HG03521 (cell line): ENCODE results near the gene NLRP6.
"Not testable (repeated sequence)": the region's sequence is repeated elsewhere in the genome, so short reads cannot be mapped to it uniquely, and the experiment has no call there.

Experiments used
- ATAC-seq: cut with Tn5 transposase; IDR thresholded peaks from one replicate; pipeline ENCODE4 v1.9.1; 2021; ENCODE audit warnings: mild to moderate bottlenecking, moderate library complexity; ENCODE audit not compliant: unreplicated experiment

NLRP6 gene

DNA sequence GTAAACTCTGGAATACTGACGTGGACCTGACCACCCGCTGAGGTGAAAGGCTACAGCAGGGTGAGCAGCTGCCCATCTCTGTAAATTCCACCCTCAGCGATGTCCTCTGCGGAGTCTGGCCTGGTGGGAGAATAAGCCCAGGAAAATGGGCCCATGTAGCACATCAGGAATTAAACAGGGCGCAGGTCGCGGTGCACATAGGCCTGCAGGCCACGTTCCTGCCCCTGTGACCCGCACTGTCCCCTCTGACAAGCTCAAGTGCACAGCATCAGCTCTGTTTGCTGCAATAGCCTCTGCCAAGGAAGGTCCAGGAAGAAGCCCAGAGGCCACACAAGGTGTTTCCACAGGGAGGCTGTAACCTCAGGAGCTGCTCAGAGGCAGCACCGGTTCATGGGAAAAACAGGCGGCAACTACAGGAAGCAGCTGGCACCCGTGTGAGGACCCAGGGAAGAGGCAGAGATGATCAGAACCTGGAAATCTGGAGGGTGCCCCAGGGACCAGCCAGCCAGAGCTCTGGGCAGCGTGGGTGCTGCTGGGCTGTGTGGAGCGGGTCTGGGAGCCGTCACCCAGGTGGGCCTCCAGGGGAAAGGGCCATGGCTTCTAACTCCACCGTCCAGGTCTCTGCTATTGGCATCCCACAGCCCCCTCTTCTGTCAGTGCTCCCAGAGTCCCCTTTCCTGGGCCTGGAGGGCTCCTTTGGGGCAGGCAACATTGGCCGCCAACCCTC is 28.6 kb downstream of the NLRP6 start:
- no peak for ATAC-seq

DNA sequence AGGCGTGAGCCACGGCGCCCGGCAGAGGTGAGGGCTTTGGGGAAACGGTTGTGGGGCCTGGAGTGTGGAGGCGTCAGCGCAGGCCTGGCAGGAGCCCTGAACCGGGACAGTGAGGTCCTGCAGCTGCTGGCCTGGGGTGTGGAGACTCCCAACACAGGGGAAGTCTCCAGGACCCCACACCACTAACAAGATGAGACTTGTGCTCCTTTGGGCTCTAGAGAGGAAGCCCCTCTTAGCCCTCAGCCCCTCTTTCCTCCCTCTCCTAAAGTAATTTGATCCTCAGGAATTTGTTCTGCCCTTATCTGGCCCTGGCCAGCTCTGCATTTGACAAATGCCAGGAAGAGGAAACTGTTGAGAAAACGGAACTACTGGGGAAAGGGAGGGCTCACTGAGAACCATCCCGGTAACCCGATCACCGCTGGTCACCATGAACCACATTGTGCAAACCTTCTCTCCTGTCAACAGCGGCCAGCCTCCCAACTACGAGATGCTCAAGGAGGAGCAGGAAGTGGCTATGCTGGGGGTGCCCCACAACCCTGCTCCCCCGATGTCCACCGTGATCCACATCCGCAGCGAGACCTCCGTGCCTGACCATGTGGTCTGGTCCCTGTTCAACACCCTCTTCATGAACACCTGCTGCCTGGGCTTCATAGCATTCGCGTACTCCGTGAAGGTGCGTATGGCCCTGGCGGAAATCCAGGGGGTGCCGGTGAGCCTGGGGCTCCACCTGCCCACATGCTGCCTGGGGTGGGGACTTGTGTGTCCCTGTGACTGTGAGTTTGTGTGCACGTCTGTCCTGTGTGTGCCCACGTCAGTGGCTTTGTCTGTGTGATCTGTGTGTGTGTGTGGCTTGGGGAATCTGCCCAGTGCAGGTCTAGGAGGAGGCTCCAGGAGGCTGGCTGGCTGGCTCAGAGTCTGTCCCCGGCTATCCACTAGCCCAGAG is 29.8 kb downstream of the NLRP6 start, which contains the start of gene IFITM2:
IFITM2 (plus strand) TSS at position 51 of the 943 bp plus-strand sequence; CDS start at position 428, 377 bp downstream.
- not testable (repeated sequence) for ATAC-seq

DNA sequence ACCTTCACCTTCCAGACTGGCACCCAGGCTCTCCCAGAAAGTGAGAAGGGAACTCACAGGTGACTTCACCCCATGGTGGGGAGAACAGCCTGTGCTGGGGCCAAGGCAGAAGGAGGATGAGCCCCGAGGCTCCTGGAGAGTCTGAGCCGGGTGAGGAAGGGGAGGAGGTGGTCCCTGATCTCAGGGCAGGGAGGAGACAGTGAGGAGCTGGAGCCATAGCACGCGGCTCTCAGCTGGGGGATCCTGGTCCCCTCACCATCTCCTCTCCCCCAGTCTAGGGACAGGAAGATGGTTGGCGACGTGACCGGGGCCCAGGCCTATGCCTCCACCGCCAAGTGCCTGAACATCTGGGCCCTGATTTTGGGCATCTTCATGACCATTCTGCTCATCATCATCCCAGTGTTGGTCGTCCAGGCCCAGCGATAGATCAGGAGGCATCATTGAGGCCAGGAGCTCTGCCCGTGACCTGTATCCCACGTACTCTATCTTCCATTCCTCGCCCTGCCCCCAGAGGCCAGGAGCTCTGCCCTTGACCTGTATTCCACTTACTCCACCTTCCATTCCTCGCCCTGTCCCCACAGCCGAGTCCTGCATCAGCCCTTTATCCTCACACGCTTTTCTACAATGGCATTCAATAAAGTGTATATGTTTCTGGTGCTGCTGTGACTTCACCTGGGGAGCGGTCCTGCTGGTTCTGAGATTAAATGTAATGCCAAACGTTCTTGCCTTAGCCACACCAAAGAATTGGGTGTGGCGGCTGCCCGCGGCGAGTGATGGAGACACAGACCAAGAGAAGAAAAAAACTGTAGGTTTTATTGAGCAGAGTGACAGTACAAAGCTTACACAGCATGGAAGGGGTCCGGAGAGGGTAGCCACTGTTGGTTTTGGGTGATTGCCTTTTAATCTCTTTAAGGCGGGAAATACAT is 30.8 kb downstream of the NLRP6 start:
- ATAC-seq: not testable (repeated sequence)

DNA sequence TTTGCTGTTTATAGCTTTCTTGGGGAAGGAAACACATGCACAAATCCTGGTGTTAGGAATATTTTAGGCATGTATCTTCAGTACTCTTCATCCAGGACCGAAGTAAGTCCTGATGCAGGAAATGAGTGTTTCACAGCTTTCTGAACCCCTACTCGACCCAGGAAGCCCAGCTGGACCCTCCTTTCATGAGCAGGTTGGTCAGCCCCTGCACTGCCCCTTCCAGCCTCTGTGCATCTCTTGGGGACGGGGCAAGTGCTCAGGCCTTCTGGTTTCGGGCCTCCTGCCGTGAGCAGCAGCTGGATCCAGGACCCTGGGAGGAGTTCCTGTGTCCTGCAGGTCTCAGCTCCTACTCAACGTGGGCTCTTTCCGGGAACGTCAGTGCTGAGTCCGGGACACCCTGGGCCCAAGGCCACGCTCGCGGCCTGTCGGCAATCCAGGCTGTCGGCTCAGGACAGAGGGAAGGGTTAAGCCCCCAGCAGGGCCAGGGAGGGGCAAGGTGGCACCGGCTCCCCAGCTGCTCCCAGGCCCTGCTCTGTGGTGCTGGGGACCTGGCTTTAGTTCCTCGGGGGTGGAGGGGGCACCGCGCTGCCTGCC is 31.9 kb downstream of the NLRP6 start:
- not testable (repeated sequence) for ATAC-seq

DNA sequence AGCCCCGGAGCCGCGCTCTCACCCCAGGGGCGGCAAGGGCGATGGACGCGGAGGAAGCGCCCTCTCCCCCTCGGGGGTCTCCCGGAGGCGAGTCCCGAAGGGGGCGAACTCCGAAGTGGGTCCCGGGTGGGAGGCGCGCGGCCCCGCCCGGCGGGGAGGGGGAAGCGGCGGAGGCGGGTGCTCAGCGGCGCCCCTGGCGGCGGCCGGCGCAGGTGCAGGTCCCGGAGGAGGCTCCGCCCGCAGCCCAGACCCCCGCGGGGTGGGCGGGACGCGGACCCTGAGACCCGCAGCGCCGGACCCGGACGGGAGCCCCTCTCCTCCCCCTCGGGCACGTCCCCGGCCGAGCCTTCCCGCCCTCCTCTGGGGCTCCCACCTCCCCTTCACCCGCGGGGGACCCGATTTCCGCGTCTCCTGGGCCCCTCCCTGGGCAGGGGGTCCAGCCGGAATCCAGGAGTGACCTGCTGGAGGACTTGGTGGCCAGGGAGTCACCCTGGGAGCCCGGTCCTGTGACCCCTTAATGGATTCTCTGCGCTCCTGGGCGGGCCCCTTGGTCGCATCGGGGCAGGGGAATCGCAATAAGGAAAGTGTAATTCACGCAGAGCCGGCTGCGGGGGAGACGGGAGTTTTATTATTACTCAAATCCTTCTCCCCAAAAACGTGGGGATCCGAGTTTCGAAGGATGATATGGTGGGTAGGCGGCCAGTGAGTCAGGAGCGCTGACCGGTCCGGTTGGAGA is 33.0 kb downstream of the NLRP6 start:
- peak; percentile 39 for ATAC-seq

DNA sequence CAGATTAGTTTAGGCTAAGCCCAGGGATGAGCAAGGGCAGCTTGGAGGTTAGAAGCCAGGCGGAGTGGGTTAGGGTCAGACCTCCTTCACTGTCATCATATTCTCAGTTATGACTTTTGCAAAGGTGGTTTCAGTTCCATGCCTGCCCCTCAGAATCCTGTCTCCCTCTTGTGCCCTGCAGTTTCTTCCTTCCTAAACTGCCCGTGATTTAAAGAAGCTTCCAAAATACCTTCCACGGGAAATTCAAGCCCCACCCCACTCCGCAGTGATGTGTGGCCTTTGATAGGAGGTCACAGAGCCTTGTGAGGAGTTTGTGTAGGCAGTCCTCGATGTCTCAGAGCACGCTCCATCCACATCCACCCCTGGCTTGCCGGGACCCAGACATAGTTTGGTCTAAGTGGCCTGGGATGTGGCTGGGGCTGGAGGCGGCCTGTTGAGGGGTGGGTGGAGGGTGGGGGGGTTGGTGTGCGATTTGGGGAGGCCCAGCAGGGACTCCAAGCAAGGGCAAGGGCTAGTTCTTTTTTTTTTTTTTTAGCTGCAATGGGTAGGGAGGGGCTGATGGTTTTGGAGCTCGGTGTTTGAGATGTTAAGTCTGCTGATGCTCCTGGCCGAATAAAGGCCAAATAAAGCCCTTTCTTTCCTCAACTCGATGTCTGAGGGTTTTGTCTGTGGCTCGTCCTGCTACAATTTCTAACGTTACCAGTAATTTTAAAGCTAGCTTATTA is 34.0 kb downstream of the NLRP6 start:
- no peak for ATAC-seq

DNA sequence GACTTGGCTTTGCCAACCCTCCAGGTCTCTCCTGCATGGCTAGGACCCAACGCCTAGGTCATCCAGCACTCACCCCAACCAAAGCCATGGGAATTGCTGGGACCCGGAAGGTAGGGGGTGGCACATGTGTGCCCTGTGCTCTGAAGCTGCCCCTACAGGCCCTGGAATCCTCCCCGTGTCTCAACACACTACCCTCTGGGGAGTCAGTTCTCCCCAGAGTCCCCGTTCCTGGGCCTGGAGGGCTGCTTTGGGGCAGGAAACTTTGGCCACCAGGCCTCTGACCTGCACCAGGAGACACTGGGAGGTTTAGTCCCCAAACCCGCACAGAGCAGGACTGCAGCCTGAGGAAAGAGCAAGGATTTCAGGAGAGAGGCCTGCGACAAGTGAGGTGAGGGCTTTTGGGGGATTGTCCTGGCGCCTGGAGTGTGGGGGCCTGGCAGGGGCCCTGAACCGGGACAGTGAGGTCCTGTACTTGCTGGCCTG is 35.1 kb downstream of the NLRP6 start:
- no peak for ATAC-seq

DNA sequence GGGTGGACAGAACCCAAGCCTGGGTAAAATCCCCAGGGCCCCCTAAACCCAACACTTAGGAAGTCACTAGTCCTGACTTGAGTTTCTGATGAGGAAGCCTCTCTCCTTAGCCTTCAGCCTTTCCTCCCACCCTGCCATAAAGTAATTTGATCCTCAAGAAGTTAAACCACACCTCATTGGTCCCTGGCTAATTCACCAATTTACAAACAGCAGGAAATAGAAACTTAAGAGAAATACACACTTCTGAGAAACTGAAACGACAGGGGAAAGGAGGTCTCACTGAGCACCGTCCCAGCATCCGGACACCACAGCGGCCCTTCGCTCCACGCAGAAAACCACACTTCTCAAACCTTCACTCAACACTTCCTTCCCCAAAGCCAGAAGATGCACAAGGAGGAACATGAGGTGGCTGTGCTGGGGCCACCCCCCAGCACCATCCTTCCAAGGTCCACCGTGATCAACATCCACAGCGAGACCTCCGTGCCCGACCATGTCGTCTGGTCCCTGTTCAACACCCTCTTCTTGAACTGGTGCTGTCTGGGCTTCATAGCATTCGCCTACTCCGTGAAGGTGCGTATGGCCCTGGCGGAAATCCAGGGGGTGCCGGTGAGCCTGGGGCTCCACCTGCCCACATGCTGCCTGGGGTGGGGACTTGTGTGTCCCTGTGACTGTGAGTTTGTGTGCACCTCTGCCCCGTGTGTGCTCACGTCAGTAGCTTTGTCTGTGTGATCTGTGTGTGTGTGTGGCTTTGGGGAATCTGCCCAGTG is 35.8 kb downstream of the NLRP6 start, which contains the start of gene IFITM1:
IFITM1 (plus strand) TSS at position 254 of the 767 bp plus-strand sequence; CDS start at position 385, 131 bp downstream.
- ATAC-seq: no peak

DNA sequence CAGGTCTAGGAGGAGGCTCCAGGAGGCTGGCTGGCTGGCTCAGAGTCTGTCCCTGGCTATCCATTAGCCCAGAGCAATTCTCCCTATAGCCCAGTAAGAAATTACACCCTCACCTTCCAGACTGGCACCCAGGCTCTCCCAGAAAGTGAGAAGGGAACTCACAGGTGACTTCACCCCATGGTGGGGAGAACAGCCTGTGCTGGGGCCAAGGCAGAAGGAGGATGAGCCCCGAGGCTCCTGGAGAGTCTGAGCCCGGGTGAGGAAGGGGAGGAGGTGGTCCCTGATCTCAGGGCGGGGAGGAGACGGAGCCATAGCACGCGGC is 36.3 kb downstream of the NLRP6 start:
- not testable (repeated sequence) for ATAC-seq

DNA sequence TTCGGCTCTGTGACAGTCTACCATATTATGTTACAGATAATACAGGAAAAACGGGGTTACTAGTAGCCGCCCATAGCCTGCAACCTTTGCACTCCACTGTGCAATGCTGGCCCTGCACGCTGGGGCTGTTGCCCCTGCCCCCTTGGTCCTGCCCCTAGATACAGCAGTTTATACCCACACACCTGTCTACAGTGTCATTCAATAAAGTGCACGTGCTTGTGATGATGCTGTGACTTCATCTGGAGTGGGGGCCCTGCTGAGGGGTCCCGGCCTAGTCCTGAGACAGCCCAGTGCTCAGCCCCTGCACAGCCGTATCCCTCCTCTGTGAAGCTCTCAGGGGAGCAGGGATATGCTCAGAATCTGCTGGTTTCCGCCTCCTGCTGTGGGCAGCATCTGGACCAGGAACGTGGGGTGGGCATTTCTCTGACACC is 36.9 kb downstream of the NLRP6 start:
- no peak for ATAC-seq

DNA sequence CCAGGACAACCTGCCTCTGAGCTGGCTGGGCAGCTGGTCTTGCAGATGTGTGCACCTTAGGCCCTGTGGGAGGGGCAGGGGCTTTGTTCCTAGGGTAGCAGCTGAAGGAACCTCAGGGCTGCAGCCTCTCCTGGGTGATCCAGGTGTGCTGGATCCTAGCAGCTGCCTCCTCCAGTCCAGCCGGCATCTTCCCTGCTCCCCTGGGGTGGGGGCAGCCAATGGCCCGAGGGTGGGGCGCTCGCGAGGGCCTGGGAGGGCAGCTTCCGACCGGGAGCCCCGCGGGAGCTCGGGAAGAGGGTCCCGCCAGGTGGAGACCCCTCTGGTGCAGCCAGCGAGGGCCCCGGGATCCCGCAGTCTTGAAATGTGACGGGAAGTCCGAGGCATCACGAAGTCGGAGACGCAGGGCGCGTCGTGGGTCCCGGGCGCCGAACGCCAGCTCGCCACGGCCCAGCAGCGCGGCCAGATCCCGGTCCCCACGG is 37.3 kb downstream of the NLRP6 start:
- no peak for ATAC-seq

DNA sequence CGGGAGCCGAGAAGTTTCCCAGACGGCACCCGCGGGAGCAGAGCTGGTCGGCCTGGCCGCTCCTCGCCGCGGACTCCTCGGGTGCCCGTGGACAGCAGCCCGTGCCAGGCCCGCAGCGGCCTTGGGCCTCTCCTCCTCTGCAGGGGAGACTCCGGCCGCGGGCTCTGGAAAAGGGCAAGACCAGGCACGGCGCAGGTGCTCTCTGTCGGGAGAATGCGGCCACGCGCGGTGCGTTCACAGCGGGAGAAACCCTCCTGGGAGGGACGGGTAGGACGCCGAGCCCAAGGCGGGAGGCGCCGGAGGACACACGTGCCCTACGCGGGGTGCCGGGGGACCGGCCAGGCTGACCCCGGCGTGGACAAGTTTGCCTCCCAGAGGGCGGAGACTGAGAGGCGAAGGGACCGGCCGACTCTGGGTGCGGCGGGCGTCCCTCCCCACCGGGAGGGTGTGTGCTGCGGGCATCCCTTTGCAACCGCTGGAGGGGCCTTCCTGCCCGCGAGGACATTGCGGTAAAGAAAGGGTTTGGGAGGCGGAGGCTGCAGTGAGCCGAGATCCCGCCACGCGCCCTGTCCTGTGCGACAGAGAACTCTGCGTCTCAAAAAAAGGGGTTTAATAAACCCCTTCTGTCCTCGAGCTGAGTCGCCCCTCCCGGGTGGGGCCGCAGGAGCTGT is 38.0 kb downstream of the NLRP6 start:
- ATAC-seq: no peak

DNA sequence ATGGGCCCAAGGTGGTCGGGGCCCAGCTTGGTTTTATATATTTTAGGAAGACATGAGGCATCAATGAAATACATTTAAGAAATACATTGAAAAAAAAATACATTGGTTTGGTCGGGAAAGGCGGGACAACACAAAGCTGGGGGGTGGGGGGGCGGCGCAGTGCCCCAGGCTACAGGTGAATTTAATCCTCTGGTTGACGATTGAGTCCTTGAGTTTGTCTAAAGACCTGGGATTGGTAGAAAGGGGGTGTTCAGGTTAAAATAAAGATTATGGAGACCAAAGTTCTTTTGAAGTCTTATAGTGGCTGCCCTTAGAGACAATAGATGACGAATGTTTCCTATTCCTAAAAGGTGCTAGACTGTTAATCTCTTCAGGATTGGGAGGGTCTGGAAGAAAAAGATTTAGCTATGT is 38.7 kb downstream of the NLRP6 start:
- no peak for ATAC-seq

DNA sequence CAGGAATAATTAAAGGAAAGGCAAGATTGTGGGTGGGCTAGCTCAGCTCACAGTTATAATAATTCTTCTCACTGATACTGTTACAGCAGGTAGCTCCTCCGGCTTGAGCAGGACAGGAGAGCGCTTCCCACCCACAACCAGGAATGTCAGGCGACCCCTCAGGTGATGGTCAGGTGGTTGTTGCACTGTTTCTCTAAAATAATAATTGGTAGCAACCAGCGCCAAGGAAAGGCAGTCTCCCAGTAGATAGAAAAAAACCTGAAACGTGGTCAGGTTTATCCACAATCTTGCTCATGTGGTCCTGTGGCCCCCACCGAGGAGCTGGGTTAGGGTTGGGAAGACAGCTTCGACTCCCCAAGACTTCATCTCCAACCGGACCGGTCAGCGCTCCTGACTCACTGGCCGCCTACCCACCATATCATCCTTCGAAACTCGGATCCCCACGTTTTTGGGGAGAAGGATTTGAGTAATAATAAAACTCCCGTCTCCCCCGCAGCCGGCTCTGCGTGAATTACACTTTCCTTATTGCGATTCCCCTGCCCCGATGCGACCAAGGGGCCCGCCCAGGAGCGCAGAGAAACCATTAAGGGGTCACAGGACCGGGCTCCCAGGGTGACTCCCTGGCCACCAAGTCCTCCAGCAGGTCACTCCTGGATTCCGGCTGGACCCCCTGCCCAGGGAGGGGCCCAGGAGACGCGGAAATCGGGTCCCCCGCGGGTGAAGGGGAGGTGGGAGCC is 39.6 kb downstream of the NLRP6 start:
- ATAC-seq: not testable (repeated sequence)

DNA sequence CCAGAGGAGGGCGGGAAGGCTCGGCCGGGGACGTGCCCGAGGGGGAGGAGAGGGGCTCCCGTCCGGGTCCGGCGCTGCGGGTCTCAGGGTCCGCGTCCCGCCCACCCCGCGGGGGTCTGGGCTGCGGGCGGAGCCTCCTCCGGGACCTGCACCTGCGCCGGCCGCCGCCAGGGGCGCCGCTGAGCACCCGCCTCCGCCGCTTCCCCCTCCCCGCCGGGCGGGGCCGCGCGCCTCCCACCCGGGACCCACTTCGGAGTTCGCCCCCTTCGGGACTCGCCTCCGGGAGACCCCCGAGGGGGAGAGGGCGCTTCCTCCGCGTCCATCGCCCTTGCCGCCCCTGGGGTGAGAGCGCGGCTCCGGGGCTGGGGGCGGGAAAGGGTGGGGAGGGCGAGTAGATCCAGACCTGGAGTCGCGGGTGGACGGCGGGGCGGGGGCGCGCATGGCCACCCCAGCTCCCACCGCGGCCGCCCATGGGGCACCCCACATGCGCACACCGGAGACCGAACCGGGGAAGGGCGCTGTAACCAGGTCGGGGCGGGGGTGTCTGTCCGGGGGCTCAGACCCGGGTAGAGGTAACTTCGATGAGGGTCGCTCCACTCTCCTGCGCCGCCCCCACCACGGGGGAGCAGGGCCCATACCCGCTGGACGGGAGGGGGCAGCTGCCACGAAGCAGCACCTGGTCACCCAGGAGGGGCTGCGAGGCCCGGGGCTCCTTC is 40.4 kb downstream of the NLRP6 start:
- not testable (repeated sequence) for ATAC-seq
